NB4 (cell line): ENCODE data around the gene LIME1.

ENCODE experiments used
- DNase-seq: peaks from one replicate; pipeline ENCODE4 v3.0.0; 2010; ENCODE audit warnings: low read depth
- H3K4me3 ChIP-seq: one replicate; pipeline ENCODE4 v1.5.1; 2011; ENCODE audit warnings: mild to moderate bottlenecking, low read depth, low read length, moderate library complexity
- MYC ChIP-seq: IDR thresholded peaks from 2 replicates; pipeline ENCODE4 v1.6.1; 2011; ENCODE audit warnings: low read depth, low read length
- POLR2A ChIP-seq: IDR thresholded peaks from 2 replicates; pipeline ENCODE4 v1.6.1; 2011; ENCODE audit warnings: mild to moderate bottlenecking; ENCODE audit not compliant: insufficient read length; ENCODE audit errors: extremely low read depth
- TF ChIP-seq, protein P1 (sequence below): IDR thresholded peaks from 2 replicates; pipeline ENCODE4 v1.6.1; 2011; ENCODE audit warnings: low read depth, low read length
- TF ChIP-seq, protein P2 (sequence below): IDR thresholded peaks from one replicate; pipeline ENCODE4 v1.5.1; 2012; ENCODE audit warnings: low read depth, low read length

The LIME1 gene

GRCh38 chr20:63690898-63691710 is 45.4 kb upstream of the LIME1 start:
- no peak for DNase-seq
- no peak overlapping the region for H3K4me3 ChIP-seq
- TF ChIP-seq, protein P1, sequence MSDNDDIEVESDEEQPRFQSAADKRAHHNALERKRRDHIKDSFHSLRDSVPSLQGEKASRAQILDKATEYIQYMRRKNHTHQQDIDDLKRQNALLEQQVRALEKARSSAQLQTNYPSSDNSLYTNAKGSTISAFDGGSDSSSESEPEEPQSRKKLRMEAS: no peak
- TF ChIP-seq POLR2A (no peak), MYC (no peak)
- TF ChIP-seq, protein P2, sequence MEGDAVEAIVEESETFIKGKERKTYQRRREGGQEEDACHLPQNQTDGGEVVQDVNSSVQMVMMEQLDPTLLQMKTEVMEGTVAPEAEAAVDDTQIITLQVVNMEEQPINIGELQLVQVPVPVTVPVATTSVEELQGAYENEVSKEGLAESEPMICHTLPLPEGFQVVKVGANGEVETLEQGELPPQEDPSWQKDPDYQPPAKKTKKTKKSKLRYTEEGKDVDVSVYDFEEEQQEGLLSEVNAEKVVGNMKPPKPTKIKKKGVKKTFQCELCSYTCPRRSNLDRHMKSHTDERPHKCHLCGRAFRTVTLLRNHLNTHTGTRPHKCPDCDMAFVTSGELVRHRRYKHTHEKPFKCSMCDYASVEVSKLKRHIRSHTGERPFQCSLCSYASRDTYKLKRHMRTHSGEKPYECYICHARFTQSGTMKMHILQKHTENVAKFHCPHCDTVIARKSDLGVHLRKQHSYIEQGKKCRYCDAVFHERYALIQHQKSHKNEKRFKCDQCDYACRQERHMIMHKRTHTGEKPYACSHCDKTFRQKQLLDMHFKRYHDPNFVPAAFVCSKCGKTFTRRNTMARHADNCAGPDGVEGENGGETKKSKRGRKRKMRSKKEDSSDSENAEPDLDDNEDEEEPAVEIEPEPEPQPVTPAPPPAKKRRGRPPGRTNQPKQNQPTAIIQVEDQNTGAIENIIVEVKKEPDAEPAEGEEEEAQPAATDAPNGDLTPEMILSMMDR: no peak

DNA sequence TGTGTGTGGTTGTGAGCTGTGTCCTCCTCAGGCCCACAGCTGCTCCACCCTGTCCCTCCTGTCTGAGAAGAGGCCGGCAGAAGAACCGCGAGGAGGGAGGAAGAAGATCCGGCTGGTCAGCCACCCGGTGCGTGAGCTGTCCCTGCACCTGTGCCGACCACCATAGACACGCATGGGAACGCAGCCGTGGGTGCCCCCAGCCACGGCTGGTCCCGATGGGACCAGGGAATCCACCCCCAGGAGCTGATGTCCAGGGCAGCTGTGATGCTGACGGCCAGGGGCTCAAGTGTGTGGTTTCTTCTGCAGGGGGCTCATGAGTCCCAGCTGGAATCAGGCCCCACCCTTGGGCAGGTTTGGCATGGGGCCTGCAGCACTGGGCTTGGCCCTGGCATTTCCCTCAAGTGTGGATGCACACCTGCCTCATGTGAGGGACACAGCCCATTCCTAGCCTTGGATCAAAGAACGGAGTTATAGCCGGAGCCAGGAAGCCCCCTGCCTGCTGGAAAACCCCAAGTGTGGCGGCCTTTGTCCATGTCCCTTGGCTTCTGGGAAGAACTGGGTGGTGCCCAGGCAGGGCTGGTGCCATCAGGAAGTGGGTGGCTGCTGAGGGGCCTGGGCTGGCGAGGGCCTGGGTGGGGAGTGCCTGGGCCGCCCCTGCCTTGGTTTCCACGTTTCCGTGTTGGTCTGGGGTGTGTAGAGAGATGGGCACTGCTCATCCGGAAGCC is 44.6 kb upstream of the LIME1 start:
- H3K4me3 ChIP-seq: no peak overlapping the region
- TF ChIP-seq POLR2A (no peak), MYC (no peak)
- TF ChIP-seq, protein P2: no peak
- TF ChIP-seq, protein P1: no peak
- no peak for DNase-seq

GRCh38 chr20:63692436-63693082 is 43.9 kb upstream of the LIME1 start:
- TF ChIP-seq MYC: no peak
- no peak for TF ChIP-seq POLR2A
- TF ChIP-seq, protein P2: no peak
- TF ChIP-seq, protein P1: no peak
- no peak overlapping the region for H3K4me3 ChIP-seq
- DNase-seq: no peak

- no peak for DNase-seq
- TF ChIP-seq, protein P2: no peak
- TF ChIP-seq, protein P1: no peak
- TF ChIP-seq MYC: no peak
These were observed 43.3 kb upstream of the LIME1 start for GRCh38 chr20:63693083-63693732.

DNA sequence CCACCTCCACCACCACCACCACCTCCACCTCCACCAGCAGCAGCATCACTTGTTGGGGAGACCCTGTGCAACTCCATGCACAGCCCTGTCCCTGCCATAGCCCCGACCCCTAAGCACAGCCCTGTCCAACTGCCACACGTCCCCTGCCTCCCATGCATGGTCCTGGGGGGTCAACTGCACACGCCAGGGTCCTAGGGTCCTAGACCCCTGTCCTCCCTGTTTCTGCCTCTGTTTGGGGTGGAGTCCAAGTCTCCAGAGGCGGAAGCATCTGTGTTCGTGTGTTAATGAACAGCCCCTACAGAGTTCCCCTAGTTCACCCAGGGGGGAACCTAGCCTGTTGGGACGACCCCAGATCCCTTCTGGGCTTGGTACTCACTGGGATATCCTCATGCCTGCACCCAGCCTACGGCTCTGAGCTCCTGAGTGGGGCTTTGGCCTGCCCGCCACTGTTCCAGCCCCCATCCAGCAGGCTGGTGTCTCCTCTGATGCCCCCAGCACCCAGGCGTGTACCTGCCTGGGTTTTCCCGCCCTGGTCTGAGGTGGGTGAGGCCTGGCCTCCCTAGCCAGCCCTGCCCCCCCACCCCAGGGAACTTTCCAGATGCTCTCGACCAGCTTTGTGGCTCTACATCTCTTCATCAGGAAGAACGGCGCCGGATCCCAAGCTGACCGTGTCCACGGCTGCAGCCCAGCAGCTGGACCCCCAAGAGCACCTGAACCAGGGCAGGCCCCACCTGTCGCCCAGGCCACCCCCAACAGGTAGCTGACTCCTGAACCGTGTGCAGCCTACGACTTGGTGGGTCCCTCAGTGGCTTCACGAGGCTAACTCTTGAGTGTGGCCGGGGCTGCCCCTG is 42.5 kb upstream of the LIME1 start:
- no peak overlapping the region for H3K4me3 ChIP-seq
- TF ChIP-seq, protein P2: no peak
- TF ChIP-seq, protein P1: no peak
- TF ChIP-seq MYC (no peak), POLR2A (no peak)
- no peak for DNase-seq

More at GRCh38 chr20:63693083-63693732, 43.3 kb upstream of the LIME1 start:
- no peak overlapping the region for H3K4me3 ChIP-seq
